H1 (cell line): Measurements from ENCODE around the gene ALPI. TPM values are rescaled to one million over a fixed set of nuclear protein-coding genes. Genes with fewer than 3 reads are reported as not detected.

Experiments used
- CTCF ChIA-PET: fragments of 300-600 bp; sonication (Branson Sonifier 250); formaldehyde crosslinking; loops from one replicate; lab custom pipeline; 2021; ENCODE audit not compliant: partially characterized antibody; lab: Charles Lee
- POLR2A ChIA-PET: fragments of 300-600 bp; sonication (Branson Sonifier 250); formaldehyde crosslinking; loops from one replicate; lab custom pipeline; 2021; ENCODE audit warnings: inconsistent platforms; ENCODE audit not compliant: partially characterized antibody; lab: Charles Lee
- DNase-seq, 2 experiments: peaks; one replicate each; pipeline versions ENCODE4 v3.0.0 to v3.0.0-alpha.2; 2010 to 2022; ENCODE audit warnings: low spot score in 2 of 2, low read depth in 1 of 2, mixed read lengths in 1 of 2
- FAIRE-seq: peaks from 2 replicates; lab custom pipeline; 2011; peaks lifted over from hg19 to GRCh38; lab: Jason Lieb, UNC
- H2AFZ ChIP-seq: 2 replicates; pipeline ENCODE4 v1.8.1; 2012; ENCODE audit warnings: low read length, inconsistent platforms
- H2AK5ac ChIP-seq: 2 replicates; pipeline ENCODE4 v1.6.1; 2013; ENCODE audit warnings: low read depth, low read length
- H2BK120ac ChIP-seq: replicated peaks from 2 replicates; pipeline ENCODE3; 2013; ENCODE audit warnings: low read depth, low read length, inconsistent platforms
- H2BK12ac ChIP-seq: 2 replicates; pipeline ENCODE4 v1.6.1; 2013; ENCODE audit warnings: low read depth, low read length
- H2BK15ac ChIP-seq: 2 replicates; pipeline ENCODE4 v1.6.1; 2013; ENCODE audit warnings: low read length
- H2BK20ac ChIP-seq: 2 replicates; pipeline ENCODE4 v1.6.1; 2013; ENCODE audit warnings: low read length
- H2BK5ac ChIP-seq: 2 replicates; pipeline ENCODE4 v1.6.1; 2013; ENCODE audit warnings: low read depth, low read length
- H3K14ac ChIP-seq: 2 replicates; pipeline ENCODE4 v1.6.1; 2013; ENCODE audit warnings: inconsistent platforms; ENCODE audit not compliant: insufficient read length
- H3K18ac ChIP-seq: 2 replicates; pipeline ENCODE4 v1.6.1; 2013; ENCODE audit warnings: low read length; ENCODE audit errors: extremely low read depth
- H3K23ac ChIP-seq: 2 replicates; pipeline ENCODE4 v1.6.1; 2013; ENCODE audit warnings: inconsistent platforms; ENCODE audit not compliant: insufficient read length
- H3K23me2 ChIP-seq: 2 replicates; pipeline ENCODE4 v1.6.1; 2013; ENCODE audit warnings: low read depth, low read length
- H3K27ac ChIP-seq: 2 replicates; pipeline ENCODE4 v1.6.1; 2011; ENCODE audit warnings: low read depth, low read length, inconsistent platforms
- H3K27me3 ChIP-seq, 4 experiments: replicated peaks in 1 of 4; 1 replicate in 1 of 4; 2 replicates in 3 of 4; pipeline versions ENCODE4 v1.6.1 to v1.8.1; 2011 to 2013; ENCODE audit warnings: low read length in 3 of 4, mild to moderate bottlenecking in 3 of 4, inconsistent platforms in 2 of 4, mixed read lengths in 2 of 4, moderate library complexity in 1 of 4; ENCODE audit not compliant: control insufficient read depth in 3 of 4, insufficient read depth in 3 of 4; ENCODE audit errors: extremely low read depth in 1 of 4
- H3K36me3 ChIP-seq, 4 experiments: 2 replicates each; pipeline versions ENCODE4 v1.6.1 to v1.8.1; 2011 to 2013; ENCODE audit warnings: mild to moderate bottlenecking in 4 of 4, low read length in 3 of 4, moderate library complexity in 2 of 4, control low read depth in 1 of 4, inconsistent platforms in 1 of 4; ENCODE audit not compliant: insufficient read depth in 4 of 4, control insufficient read depth in 2 of 4
- H3K4ac ChIP-seq: replicated peaks from 2 replicates; pipeline ENCODE3; 2013; ENCODE audit warnings: low read length, low read depth, mixed read lengths, inconsistent platforms; ENCODE audit not compliant: insufficient read length
- H3K4me1 ChIP-seq, 4 experiments: replicated peaks in 1 of 4; 1 replicate in 1 of 4; 2 replicates in 3 of 4; pipeline versions ENCODE4 v1.6.1 to v1.8.1; 2011 to 2013; ENCODE audit warnings: low read length in 3 of 4, inconsistent platforms in 2 of 4, mixed read lengths in 1 of 4; ENCODE audit not compliant: insufficient read depth in 4 of 4, control insufficient read depth in 3 of 4
- H3K4me2 ChIP-seq, 2 experiments: 2 replicates each; pipeline versions ENCODE4 v1.6.1 to v1.8.1; 2011 to 2013; ENCODE audit warnings: low read depth in 2 of 2, low read length in 2 of 2, control low read depth in 1 of 2, inconsistent platforms in 1 of 2, mild to moderate bottlenecking in 1 of 2; ENCODE audit not compliant: insufficient read depth in 1 of 2
- H3K4me3 ChIP-seq, 4 experiments: fragments of 200-600, 300-600 bp in 1 of 4; sonication (generic), shearing (Covaris generic), sonication (Bioruptor Twin) in 1 of 4; 2 replicates each; pipeline versions ENCODE4 v1.5.1 to v1.8.1; 2011 to 2016; ENCODE audit warnings: low read length in 4 of 4, low read depth in 3 of 4, control low read depth in 2 of 4, inconsistent platforms in 2 of 4, mild to moderate bottlenecking in 2 of 4, mixed read lengths in 1 of 4, moderate library complexity in 1 of 4; ENCODE audit not compliant: insufficient read depth in 2 of 4; ENCODE audit errors: extremely low read depth in 1 of 4
- H3K56ac ChIP-seq: replicated peaks from 2 replicates; pipeline ENCODE3; 2013; ENCODE audit warnings: low read depth, mild to moderate bottlenecking, mixed read lengths, low read length, inconsistent platforms; ENCODE audit not compliant: insufficient read length
- H3K79me1 ChIP-seq: 2 replicates; pipeline ENCODE4 v1.6.1; 2013; ENCODE audit warnings: low read depth, low read length, control low read depth
- H3K79me2 ChIP-seq, 2 experiments: 2 replicates each; pipeline versions ENCODE4 v1.6.1 to v1.8.1; 2012 to 2013; ENCODE audit warnings: low read length in 2 of 2, mild to moderate bottlenecking in 2 of 2, inconsistent platforms in 1 of 2; ENCODE audit not compliant: insufficient read depth in 2 of 2, control insufficient read depth in 1 of 2
- H3K9ac ChIP-seq, 4 experiments: replicated peaks in 1 of 4; 1 replicate in 1 of 4; 2 replicates in 3 of 4; pipeline versions ENCODE4 v1.6.1 to v1.8.1; 2011 to 2013; ENCODE audit warnings: low read depth in 3 of 4, low read length in 3 of 4, control low read depth in 2 of 4, mild to moderate bottlenecking in 2 of 4, moderate library complexity in 2 of 4, inconsistent platforms in 1 of 4; ENCODE audit errors: extremely low read depth in 1 of 4
- H3K9me3 ChIP-seq, 2 experiments: 2 replicates each; pipeline versions ENCODE4 v1.6.1 to v1.8.1; 2012 to 2013; ENCODE audit warnings: mild to moderate bottlenecking in 2 of 2, moderate library complexity in 2 of 2, control low read depth in 1 of 2, inconsistent platforms in 1 of 2, low read depth in 1 of 2, low read length in 1 of 2, mixed read lengths in 1 of 2; ENCODE audit not compliant: insufficient read depth in 2 of 2
- H4K20me1 ChIP-seq, 2 experiments: replicated peaks in 1 of 2; 2 replicates each; pipeline versions ENCODE3 to v1.8.1; 2011 to 2013; ENCODE audit warnings: inconsistent platforms in 2 of 2, low read length in 2 of 2, mild to moderate bottlenecking in 1 of 2; ENCODE audit not compliant: insufficient read depth in 2 of 2, control insufficient read depth in 1 of 2
- H4K5ac ChIP-seq: 2 replicates; pipeline ENCODE4 v1.6.1; 2013; ENCODE audit warnings: low read length, low read depth, mixed read lengths, inconsistent platforms; ENCODE audit not compliant: insufficient read length
- H4K8ac ChIP-seq: 2 replicates; pipeline ENCODE4 v1.8.0; 2013; ENCODE audit warnings: mild to moderate bottlenecking, moderate library complexity, low read length, inconsistent platforms; ENCODE audit not compliant: insufficient read depth; ENCODE audit errors: extremely low read depth
- H4K91ac ChIP-seq: replicated peaks from 2 replicates; pipeline ENCODE3; 2013; ENCODE audit warnings: low read length, mixed read lengths, inconsistent platforms; ENCODE audit not compliant: insufficient read length
- ASH2L ChIP-seq: fragments of 200-600, 300-600 bp; sonication (generic); IDR thresholded peaks from one replicate; pipeline ENCODE4 v1.7.1; 2017; ENCODE audit warnings: low read length
- BRCA1 ChIP-seq: IDR thresholded peaks from 2 replicates; pipeline ENCODE4 v1.6.1; 2012; ENCODE audit warnings: low read depth, low read length, improper control_type of control experiment
- EZH2 ChIP-seq: fragments of 200-600 bp; sonication (generic); IDR thresholded peaks from 2 replicates; pipeline ENCODE4 v1.7.1; 2012; ENCODE audit warnings: low read depth, mild to moderate bottlenecking, moderate library complexity, low read length, inconsistent platforms; ENCODE audit not compliant: severe bottlenecking
- HDAC6 ChIP-seq: IDR thresholded peaks from one replicate; pipeline ENCODE4 v1.7.1; 2012; ENCODE audit warnings: low read depth, mild to moderate bottlenecking, inconsistent platforms, low read length, moderate library complexity
- JUND ChIP-seq: IDR thresholded peaks from 2 replicates; pipeline ENCODE4 v1.6.1; 2011; ENCODE audit warnings: mild to moderate bottlenecking, improper control_type of control experiment, low read length
- KDM4A ChIP-seq: IDR thresholded peaks from one replicate; pipeline ENCODE4 v1.7.1; 2012; ENCODE audit warnings: low read depth, mild to moderate bottlenecking, moderate library complexity, low read length, inconsistent platforms; ENCODE audit not compliant: severe bottlenecking
- NRF1 ChIP-seq: IDR thresholded peaks from 2 replicates; pipeline ENCODE4 v1.6.1; 2011; ENCODE audit warnings: mild to moderate bottlenecking, low read depth, low read length, improper control_type of control experiment
- PHF8 ChIP-seq: fragments of 200-600 bp; sonication (generic); conservative IDR thresholded peaks from 2 replicates; pipeline ENCODE4 v1.7.1; 2012; ENCODE audit warnings: low read depth, mild to moderate bottlenecking, inconsistent platforms, low read length, moderate library complexity
- RXRA ChIP-seq: IDR thresholded peaks from 2 replicates; pipeline ENCODE4 v1.6.1; 2011; ENCODE audit warnings: low read depth, mild to moderate bottlenecking, low read length, moderate library complexity; ENCODE audit not compliant: insufficient read depth
- SRF ChIP-seq: IDR thresholded peaks from 2 replicates; pipeline ENCODE4 v1.6.1; 2011; ENCODE audit warnings: mild to moderate bottlenecking, low read depth, low read length, moderate library complexity
- WGBS, 2 experiments: shearing (Covaris generic) in 1 of 2; methylation state at CpG; one replicate each; pipeline versions ENCODE4 v1.1.6 to v1.1.7; 2013 to 2015; ENCODE audit warnings: low lambda C conversion rate in 2 of 2, mixed read lengths in 2 of 2, inconsistent platforms in 1 of 2, low coverage in 1 of 2, missing lambda C conversion rate in 1 of 2; ENCODE audit not compliant: insufficient replicate concordance in 2 of 2, insufficient coverage in 1 of 2, insufficient read length in 1 of 2; ENCODE audit errors: extremely low coverage in 1 of 2, missing lambda C conversion rate in 1 of 2; 5-methylcytosine and 5-hydroxymethylcytosine counted together
- polyA plus RNA-seq, 7 experiments: library from polyadenylated mRNA; depleted of rRNA in 3 of 7; stranded (reverse) in 5 of 7; unstranded in 2 of 7; fragments of >200 nt in 5 of 7; fragments of 200-250 nt in 2 of 7; gene quantifications; 1 replicate in 5 of 7; 2 replicates in 1 of 7; 4 replicates in 1 of 7; pipeline versions ENCODE4 v1.2.1 to v1.2.3, GENCODE V29; 2011 to 2013; ENCODE audit warnings: missing spikeins in 2 of 7, mixed read lengths in 2 of 7
- total RNA-seq: library from RNA; stranded (reverse); fragmentation: NEBNext Ultra II Directional; extraction: Animal tissue kit (Norgen Biotek cat#: 25700); gene quantifications from 2 replicates; pipeline ENCODE4 v1.2.1, GENCODE V29; 2021

Gene ALPI
- total and polyA plus RNA-seq, 2 of the 8 experiments (the other 6 are each of a cell fraction or from before 2014, with no cell fraction given) = not detected

- H2AK5ac ChIP-seq = 0 out of 2 replicates have a peak within 1 kb of the TSS, but pooled peaks have one; percentile 49
- no peak within 1 kb of the TSS for H3K4ac ChIP-seq
- H4K20me1 ChIP-seq = peaks cover 6 to 11% of the 10 kb centered on the region in 2 experiments
- no peak within 1 kb of the TSS for H3K9ac ChIP-seq
- no peaks in the 10 kb centered on the region for H3K79me2 ChIP-seq
- H2BK5ac ChIP-seq = no peak within 1 kb of the TSS
- H3K27me3 ChIP-seq = peaks cover 35 to 58% (median 50%) of the 10 kb centered on the region in 4 experiments
- H4K91ac ChIP-seq = no peak within 1 kb of the TSS
- H3K14ac ChIP-seq = no peak within 1 kb of the TSS
- no peaks in the 10 kb centered on the region for H3K79me1 ChIP-seq
- no peak within 1 kb of the TSS for H3K23ac ChIP-seq
- H3K56ac ChIP-seq = peak within 1 kb of the TSS; percentile 16
- no peak within 1 kb of the TSS for H2BK120ac ChIP-seq
- peak in 1 of 2 experiments; percentile 71 for DNase-seq
- H3K36me3 ChIP-seq = peaks cover 0 to 11% (median 0%) of the 10 kb centered on the region in 4 experiments; a peak in 1 of 8 replicates
- H3K4me2 ChIP-seq = peak within 1 kb of the TSS; percentile 56 to 79
- H4K5ac ChIP-seq = no peak within 1 kb of the TSS
- peak within 1 kb of the TSS; percentile 48 for H3K18ac ChIP-seq
- H2AFZ ChIP-seq = no peak within 1 kb of the TSS
- peak within 1 kb of the TSS; percentile 39; the same call in 1 of the 2 replicates for H2BK12ac ChIP-seq
- TF ChIP-seq BRCA1 = no peak
- no peak for TF ChIP-seq JUND
- no peak for TF ChIP-seq SRF
- peak; percentile 26 for TF ChIP-seq EZH2
- TF ChIP-seq PHF8 = no peak
- peak; percentile 1 for TF ChIP-seq ASH2L
- TF ChIP-seq NRF1 = no peak
- no peak for TF ChIP-seq RXRA
- TF ChIP-seq HDAC6 = no peak
- TF ChIP-seq KDM4A = peak; percentile 84
- no peak within 1 kb of the TSS for H2BK15ac ChIP-seq
- H4K8ac ChIP-seq = peak within 1 kb of the TSS; percentile 75
- peaks cover 0 to 40% (median 22%) of the 10 kb centered on the region in 4 experiments; a peak in 6 of 7 replicates for H3K4me1 ChIP-seq
- H3K23me2 ChIP-seq = peaks cover 12% of the 10 kb centered on the region; the same call in 1 of the 2 replicates
- ChIA-PET POLR2A (interaction anchor here (1.2 kb wide), 1 partner anchor 10 kb away, joined by 5 read pairs; no protein-coding TSS in a partner anchor), CTCF (interaction anchor here (0.9 to 3.6 kb wide), 5 partner anchors 14 to 35 kb away, joined by 3 to 32 read pairs (median 3); partner anchors contain the start of gene PRSS56)
- H3K27ac ChIP-seq = no peak within 1 kb of the TSS
- 1% methylated on average over 43 of the region's 102 CpGs; no CpG with 5 or more reads in 1 of the 2 experiments for WGBS, 2 experiments
- H2BK20ac ChIP-seq = peak within 1 kb of the TSS; percentile 34; the same call in 1 of the 2 replicates
- peak within 1 kb of the TSS; percentile 26 to 62 (median 28) for H3K4me3 ChIP-seq
- no peaks in the 10 kb centered on the region; a peak in 1 of 4 replicates for H3K9me3 ChIP-seq
- no peak for FAIRE-seq
Measured at GRCh38 chr2:232487385-232488096, 31.6 kb downstream of the ALPI start, which contains the start of gene ECEL1. TSS of gene ECEL1 (minus strand) at chr2:232487834. CDS start at chr2:232486653, 1,181 bp downstream.
